Activated naive CD4-positive, alpha-beta T cell treated with anti-CD3 and anti-CD28 coated beads, Interleukin-2, amount 50 U/mL, for 24 hours (primary cell): Measurements from ENCODE around the gene ABHD15.

Experiments used
- H3K27ac Mint-ChIP-seq: one replicate; pipeline ENCODE4 v1.8.0; 2021; ENCODE audit warnings: mild to moderate bottlenecking, mixed read lengths
- H3K27me3 Mint-ChIP-seq: one replicate; pipeline ENCODE4 v1.8.0; 2021; ENCODE audit warnings: mixed read lengths
- H3K36me3 Mint-ChIP-seq: one replicate; pipeline ENCODE4 v1.8.0; 2021; ENCODE audit warnings: mixed read lengths
- H3K4me1 Mint-ChIP-seq: one replicate; pipeline ENCODE4 v1.8.0; 2021; ENCODE audit warnings: mixed read lengths
- H3K4me3 Mint-ChIP-seq: one replicate; pipeline ENCODE4 v1.8.0; 2021; ENCODE audit warnings: mild to moderate bottlenecking, mixed read lengths
- H3K9me3 Mint-ChIP-seq: one replicate; pipeline ENCODE4 v1.8.0; 2021; ENCODE audit warnings: mixed read lengths

ABHD15 gene

DNA sequence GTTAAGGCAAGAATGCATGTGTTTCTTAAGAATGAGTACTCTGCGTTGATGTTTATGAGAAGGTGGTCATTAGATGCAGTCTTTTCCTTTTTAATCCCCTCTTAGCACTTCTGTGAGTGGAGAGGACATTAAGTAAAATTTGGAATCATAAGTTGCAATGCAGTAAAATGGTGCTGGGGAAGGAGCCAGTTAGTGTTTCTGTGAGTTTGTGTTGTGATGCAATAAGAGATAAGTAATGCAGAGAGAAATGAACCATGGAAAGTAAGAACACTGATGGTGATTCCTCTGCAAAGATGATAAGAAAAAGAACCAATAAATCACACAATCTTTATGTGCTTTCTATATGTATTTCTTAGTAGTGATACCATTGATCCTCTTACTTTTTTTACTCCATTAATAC is 20.0 kb downstream of the ABHD15 start:
- H3K4me3 Mint-ChIP-seq, result no peak overlapping the region

DNA sequence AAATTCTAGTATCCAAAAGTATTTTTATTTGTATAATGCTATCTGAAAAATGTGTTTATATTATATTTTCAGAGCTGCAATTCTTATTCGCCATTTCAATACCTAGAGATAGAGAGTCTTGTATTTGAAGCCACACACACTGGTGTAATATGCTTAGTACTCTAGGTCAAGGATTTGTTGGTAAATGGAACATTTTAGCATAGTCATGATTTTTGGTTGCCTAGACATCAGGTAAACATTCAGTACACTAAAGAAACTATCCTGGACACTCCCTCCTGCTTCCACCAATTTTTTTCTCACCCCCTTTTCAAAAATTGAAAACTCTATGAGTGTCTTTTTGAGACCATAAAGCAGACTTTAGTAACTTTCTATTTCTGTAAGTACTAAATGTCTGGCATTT is 20.8 kb downstream of the ABHD15 start:
- Mint-ChIP-seq H3K27ac (no peak overlapping the region), H3K4me1 (no peaks in the 10 kb centered on the region), H3K4me3 (no peak overlapping the region), H3K9me3 (no peaks in the 10 kb centered on the region), H3K27me3 (no peaks in the 10 kb centered on the region), H3K36me3 (peaks cover 5% of the 10 kb centered on the region)

More for the DNA sequence above, 20.0 kb downstream of the ABHD15 start:
- Mint-ChIP-seq H3K4me1 (no peaks in the 10 kb centered on the region), H3K27ac (no peak overlapping the region), H3K9me3 (no peaks in the 10 kb centered on the region), H3K36me3 (peaks cover 5% of the 10 kb centered on the region), H3K27me3 (no peaks in the 10 kb centered on the region)

DNA sequence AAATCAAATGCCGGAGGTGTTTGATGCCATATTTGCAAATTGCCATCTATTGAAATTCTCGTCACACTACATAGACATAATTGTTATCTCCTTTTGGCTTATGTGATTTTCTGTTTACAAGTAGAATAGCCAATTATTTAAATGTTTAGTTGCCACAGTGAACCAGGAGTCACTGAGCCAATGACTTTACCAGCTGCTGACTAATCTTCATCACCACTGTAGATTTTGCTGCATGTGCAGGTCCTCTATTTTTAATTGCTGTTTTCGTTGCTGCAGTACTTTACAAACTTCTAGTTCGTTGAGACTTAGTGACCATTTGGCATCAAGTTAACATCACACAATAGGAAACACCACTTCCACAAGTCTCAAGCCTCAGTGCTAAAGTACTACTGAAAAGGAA is 22.8 kb downstream of the ABHD15 start:
- H3K27me3 Mint-ChIP-seq, result no peaks in the 10 kb centered on the region
- H3K27ac Mint-ChIP-seq, result no peak overlapping the region
- no peak overlapping the region for H3K4me3 Mint-ChIP-seq
- no peaks in the 10 kb centered on the region for H3K4me1 Mint-ChIP-seq
- H3K9me3 Mint-ChIP-seq, result no peaks in the 10 kb centered on the region
- H3K36me3 Mint-ChIP-seq, result peaks cover 8% of the 10 kb centered on the region

DNA sequence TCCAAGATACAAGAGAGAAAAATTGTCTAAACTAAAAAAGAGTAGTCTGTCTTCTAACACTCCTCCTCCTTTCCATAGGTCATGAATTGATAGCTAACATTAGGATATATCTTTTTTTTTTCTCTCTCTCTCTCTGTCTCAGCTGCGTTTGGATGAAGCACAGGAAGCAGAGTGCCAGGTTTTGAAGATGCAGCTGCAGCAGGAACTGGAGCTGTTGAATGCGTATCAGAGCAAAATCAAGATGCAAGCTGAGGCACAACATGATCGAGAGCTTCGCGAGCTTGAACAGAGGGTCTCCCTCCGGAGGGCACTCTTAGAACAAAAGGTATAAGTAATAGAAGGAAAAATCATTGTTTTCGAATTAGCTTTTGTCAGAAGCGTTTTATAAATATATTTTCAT is 32.9 kb downstream of the ABHD15 start:
- no peak overlapping the region for H3K4me3 Mint-ChIP-seq
- H3K27ac Mint-ChIP-seq, result no peak overlapping the region
- no peaks in the 10 kb centered on the region for H3K9me3 Mint-ChIP-seq
- no peaks in the 10 kb centered on the region for H3K27me3 Mint-ChIP-seq
- no peaks in the 10 kb centered on the region for H3K4me1 Mint-ChIP-seq
- peaks cover 9% of the 10 kb centered on the region for H3K36me3 Mint-ChIP-seq

DNA sequence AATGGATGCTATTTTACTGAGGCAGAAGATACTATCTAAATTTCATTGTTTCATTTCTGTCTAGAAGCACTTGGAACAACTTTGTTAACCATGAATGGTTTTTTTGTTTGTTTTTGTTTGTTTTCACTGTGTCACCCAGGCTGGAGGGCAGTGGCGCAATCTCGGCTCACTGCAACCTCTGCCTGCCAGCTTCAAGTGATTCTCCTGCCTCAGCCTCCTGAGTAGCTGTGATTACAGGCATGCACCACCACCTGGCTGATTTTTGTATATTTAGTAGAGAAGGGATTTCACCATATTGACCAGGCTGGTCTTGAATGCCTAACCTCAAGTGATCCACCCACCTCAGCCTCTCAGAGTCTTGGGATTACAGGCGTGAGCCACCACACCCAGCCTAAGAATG is 40.5 kb downstream of the ABHD15 start:
- Mint-ChIP-seq H3K36me3 (peaks cover 3% of the 10 kb centered on the region), H3K9me3 (no peaks in the 10 kb centered on the region), H3K4me1 (no peaks in the 10 kb centered on the region)

DNA sequence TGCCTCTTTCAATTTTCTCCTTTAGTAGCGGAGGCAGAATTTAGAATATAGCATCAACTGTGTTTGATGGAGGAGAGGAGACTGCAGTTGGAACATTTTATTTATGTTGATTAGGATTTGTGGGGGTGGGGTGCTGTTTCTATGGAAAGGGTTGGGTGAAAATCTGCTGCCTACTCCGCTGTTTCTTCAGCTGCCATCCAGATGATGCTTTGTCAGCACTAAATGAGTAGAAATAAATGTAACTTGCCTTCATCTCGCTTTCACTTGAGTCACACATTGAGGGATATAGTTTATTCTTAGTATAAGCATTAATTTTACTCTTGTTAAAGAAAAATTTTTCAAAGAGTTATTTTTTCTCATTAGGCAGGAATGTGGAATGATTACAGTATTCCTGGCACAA is 42.1 kb downstream of the ABHD15 start:
- Mint-ChIP-seq H3K27me3 (no peaks in the 10 kb centered on the region), H3K36me3 (peaks cover 2% of the 10 kb centered on the region), H3K4me3 (no peak overlapping the region), H3K27ac (no peak overlapping the region), H3K9me3 (no peaks in the 10 kb centered on the region), H3K4me1 (no peaks in the 10 kb centered on the region)

More for the DNA sequence above, 40.5 kb downstream of the ABHD15 start:
- no peak overlapping the region for H3K27ac Mint-ChIP-seq
- no peak overlapping the region for H3K4me3 Mint-ChIP-seq
- no peaks in the 10 kb centered on the region for H3K27me3 Mint-ChIP-seq

DNA sequence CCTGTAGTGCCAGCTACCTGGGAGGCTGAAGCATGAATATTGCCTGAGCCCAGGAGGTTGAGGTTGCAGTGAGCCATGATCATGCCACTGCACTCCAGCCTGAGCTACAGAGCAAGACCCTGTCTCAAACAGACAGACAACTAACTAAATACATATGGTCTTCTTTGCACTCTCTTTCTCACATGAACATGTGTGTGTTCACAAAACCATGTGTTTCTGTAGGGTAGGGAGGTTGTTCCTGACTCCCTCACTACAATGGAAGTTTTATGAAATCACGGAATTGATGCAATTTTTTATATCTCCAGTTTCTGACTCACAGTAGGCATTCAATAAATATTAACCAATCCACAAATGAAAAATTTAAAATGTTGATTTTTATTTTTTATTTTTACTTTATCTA is 48.5 kb downstream of the ABHD15 start:
- no peaks in the 10 kb centered on the region for H3K4me1 Mint-ChIP-seq
- H3K9me3 Mint-ChIP-seq, result no peaks in the 10 kb centered on the region

DNA sequence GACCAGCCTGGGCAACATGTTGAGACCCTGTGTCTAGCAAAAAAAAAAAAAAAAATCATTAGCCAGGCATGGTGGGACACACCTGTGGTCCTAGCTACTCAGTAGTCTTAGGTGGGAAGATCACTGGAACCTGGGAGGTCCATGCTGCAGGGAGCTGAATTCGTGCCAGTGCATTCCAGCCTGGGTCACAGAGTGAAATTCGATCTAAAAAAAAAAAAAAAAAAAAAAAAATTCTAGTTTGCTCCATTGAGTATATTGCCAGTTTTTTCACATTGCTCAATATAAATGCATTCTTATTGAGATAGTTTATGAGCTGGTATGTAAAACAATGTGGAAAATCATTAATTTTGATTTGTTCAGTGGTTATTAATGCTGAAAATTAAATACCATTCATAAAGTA is 52.0 kb downstream of the ABHD15 start:
- Mint-ChIP-seq H3K27ac (no peak overlapping the region), H3K4me1 (no peaks in the 10 kb centered on the region), H3K4me3 (no peak overlapping the region), H3K27me3 (no peaks in the 10 kb centered on the region), H3K9me3 (no peaks in the 10 kb centered on the region), H3K36me3 (peaks cover 3% of the 10 kb centered on the region)

More for the DNA sequence above, 48.5 kb downstream of the ABHD15 start:
- Mint-ChIP-seq H3K27me3 (no peaks in the 10 kb centered on the region), H3K4me3 (no peak overlapping the region), H3K36me3 (peaks cover 2% of the 10 kb centered on the region), H3K27ac (no peak overlapping the region)

DNA sequence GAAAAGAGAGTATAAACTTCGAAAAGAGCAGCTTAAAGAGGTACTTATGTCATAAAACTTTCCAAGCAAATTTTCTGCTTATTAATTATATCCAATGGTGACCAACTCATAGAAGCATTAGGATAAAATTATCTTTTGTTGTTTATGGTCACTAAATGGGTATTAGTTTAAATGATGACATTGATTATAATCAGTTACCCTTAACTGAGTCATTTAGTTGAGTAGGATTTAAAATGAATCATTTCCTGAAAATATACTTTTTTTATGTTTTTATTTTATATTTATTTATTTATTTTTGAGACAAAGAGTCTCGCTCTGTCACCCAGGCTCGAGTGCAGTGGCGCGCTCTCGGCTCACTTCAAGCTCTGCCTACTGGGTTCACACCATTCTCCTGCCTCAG is 55.9 kb downstream of the ABHD15 start:
- Mint-ChIP-seq H3K27me3 (no peaks in the 10 kb centered on the region), H3K36me3 (peaks cover 6% of the 10 kb centered on the region), H3K4me1 (peaks cover 4% of the 10 kb centered on the region), H3K4me3 (no peak overlapping the region), H3K9me3 (no peaks in the 10 kb centered on the region), H3K27ac (no peak overlapping the region)
